Activated T-helper 1 cell treated with Interleukin-2 at 50 U/mL for 16 hours (primary cell): ENCODE data around the gene PRR23B.
"Not testable (repeated sequence)": the region's sequence is repeated elsewhere in the genome, so short reads cannot be mapped to it uniquely, and the experiment has no call there.

ENCODE experiments used
- DNase-seq: peaks from one replicate; pipeline ENCODE4 v3.0.0-alpha.2; 2020; ENCODE audit warnings: low read depth

PRR23B gene

DNA sequence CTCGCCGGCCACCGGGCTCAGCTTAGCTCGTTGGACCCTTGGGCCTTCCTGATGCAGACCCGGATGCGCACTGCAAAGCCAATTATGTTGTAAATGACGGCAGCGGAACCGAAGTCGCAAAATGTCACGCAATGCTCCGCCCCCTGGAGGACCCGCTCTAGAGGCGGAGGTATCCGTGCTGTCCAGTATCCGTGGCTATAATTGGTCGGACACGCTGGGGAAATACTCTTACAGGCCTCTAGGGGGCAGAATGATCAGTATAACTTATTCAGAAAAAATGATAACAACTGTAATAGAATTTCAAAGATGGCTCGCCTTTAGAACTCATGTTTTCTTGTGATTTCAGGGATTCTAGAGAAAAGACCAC is at the start of gene PRR23B:
Gene PRR23B (minus strand): TSS at position 59 of the 367 bp plus-strand sequence. CDS start 265 bp downstream, outside the sequence.
- DNase-seq: no peak

DNA sequence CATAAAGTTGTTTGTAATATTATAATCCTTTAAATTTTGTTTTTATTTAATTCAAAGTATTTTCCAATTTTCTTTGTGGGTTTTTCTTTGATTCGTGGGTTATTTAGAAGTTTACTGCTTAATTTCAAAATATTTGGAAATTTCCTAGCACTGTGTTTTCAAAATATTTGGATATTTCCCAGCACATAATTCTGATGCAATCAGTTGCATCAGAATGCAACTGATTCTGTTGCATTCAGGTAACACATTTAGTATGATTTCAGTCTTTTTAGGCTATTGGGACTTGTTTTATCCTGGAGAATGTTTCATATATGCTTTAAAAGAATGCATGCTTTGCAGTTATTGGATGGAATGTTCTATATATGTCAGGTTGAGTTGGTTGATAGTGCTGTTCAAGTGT is 42.2 kb upstream of the PRR23B start:
- no peak for DNase-seq

DNA sequence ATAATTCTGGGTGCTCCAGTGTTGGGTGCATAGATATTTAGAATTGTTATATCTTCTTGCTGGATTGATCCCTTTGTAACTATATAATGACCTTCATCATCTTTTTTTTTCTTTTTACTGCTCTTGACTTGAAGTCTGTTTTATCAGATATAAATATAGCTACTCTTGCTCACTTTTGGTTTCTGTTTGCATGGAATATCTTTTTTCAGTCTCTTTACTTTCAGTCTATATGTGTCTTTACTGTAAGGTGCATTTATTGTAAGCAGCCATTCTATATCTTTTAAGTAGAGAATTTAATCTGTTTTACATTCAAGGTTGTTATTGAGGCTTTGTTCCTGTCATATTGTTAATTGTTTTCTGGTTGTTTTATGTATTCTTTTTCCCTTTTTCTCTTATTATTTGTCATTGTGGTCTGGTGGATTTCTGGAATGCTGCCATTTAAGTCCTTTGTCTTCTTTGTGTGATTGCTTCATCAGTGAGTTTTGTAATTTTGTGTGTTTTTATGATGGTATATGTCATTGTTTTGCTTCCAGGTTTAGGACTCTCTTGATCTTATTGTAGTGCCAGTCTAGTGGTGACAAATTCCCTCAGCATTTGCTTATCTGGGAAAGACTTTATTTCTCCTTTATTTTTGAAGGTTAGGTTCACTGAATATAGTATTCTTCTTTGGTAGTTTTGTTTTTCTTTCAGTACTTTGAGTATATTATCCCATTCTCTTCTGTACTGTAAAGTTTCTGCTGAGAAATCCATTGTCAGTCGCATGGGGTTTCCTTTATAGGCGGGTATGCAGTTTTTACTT is 32.3 kb upstream of the PRR23B start:
- no peak for DNase-seq

DNA sequence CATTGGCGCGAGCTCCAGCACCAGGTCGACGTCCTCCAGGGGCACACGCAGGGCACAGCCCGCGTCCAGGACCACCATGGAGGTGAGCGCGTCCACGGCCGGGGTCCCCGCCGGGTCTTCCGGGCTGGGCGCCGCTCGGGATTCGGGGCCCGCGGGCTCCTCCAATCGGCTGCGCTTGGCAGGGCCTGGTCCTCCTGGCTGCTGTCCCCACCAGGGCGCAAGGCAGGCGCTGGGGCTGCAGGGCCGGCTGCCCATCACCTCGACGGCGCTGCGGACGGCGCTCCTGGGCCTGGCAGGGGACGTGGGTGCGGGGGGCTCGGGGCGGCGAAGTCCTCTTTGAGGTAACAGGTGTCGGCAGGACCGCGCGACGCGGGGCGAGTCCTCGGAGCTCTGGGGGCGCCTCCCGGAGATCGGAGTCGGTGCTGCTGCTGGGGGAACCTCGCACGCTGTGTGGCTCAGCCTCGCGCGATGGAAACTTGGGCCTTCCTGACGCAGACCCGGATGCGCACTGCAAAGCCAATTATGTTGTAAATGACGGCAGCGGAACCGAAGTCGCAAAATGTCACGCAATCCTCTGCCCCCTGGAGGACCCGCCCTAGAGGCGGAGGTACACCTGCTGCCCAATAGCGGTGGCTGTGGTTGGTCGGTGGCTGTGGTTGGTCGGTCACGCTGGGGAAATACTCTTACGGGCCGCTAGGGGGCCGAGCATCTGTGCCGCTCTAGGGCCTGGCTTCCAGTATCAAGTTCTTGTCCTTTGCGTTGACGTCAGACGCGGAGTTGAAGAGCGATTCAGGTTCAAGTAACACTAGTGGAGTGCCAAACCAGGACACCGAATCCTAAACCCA is 23.9 kb upstream of the PRR23B start, which contains the start of gene PRR23C:
Gene PRR23C (minus strand): TSS at position 527 of the 845 bp plus-strand sequence. CDS start 272 bp downstream, at position 255.
- no peak for DNase-seq

DNA sequence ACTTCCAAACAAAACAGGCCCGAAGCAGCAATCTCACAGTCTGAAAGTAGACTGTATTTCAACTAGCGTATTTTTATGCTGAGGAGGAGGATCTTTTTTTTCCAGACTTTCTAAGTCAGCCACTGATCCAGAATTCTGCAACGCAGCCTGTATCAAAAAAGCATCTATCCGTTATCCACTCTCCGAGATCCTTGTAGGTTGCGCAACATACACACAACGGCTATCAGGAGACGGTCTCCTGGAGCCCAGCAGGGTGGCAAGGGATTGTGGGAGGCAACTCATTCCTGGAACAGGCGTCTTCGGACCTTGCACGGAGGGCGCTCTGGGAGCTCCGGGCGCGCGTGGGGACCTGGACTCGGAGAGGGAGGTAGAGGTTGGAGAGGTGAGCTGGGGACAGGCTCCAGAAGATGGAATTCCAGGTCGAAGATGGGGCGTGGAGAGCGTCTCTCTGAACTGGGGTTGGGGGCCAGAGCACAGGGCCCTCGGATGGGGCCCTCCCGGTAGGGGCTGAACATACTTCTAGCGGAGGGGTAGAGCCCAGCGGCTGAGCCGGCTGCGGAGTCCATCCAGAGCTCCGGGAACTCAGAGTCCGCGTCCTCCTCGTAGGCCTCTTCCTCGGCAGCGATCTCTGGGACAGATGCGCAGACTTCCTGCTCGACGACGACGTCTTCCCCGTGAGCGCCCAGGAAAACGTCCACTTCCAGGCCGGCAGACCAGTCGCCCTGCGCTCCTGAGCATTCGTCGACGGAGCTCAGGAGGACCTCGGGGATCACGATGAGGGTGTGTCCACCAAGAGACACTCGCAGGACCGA is 23.0 kb upstream of the PRR23B start:
- no peak for DNase-seq

DNA sequence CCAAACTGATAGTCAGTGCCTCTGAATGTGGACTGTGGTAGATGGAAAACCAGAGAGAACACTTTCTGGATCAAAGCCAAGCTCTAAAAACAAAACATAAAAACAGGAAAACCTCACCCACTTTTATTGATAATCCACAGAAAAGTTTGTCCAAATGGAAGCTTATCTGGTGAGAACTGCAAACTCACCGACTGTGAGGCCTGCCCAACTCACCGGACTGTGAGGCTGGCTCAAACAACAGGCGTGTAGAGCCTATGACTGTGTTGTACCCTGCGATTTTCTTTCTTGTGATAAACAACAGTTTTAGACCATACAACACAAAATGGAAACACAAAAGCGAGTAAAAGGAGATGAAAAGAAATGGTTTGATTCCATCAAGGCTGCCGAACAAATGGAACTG is 16.8 kb upstream of the PRR23B start:
- no peak for DNase-seq

DNA sequence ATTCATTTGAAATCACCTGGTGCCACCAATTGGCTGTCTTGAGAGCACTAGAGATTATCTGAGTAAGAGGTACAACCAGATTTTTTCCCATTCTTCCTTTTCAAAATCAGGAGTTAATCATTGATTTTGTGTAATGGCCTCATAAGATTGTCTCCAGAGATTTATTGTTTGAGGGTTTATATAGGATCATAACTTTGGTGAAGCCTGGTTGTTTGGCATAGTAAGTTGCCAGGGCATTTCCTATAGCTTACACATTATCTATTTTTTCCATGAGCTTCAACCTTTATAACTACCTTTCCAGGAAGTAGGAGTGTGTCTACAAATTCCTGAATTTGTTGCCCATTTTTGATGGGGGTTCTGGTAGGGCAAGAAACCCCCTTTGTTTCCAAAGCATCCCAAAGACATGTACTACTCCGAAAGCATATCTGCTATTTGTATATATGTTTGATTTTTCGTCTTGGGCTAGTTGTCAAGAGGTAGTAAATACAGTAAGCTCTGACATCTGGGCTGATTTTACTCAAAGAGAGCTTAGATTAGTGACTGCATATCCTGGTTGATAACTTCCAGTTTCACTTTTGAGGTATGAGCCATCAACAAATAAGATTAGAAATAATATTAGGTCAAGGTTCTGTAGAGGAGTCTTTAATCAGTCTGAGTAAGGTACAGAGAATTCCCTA is 11.7 kb upstream of the PRR23B start:
- no peak for DNase-seq

DNA sequence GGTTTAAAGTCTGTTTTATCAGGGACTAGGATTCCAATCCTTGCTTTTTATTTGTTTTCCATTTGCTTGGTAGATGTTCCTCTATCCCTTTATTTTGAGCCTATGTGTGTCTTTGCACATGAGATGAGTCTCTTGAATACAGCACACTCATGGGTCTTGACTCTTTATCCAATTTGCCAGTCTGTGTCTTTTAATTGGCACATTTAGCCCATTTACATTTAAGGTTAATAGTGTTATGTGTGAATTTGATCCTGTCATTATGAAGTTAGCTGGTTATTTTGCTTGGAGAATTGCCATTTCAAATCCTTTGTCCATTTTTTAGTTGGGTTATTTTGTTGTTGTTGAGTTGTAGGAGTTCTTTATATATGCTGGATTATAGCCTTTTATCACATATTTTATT is 9.8 kb upstream of the PRR23B start:
- not testable (repeated sequence) for DNase-seq

DNA sequence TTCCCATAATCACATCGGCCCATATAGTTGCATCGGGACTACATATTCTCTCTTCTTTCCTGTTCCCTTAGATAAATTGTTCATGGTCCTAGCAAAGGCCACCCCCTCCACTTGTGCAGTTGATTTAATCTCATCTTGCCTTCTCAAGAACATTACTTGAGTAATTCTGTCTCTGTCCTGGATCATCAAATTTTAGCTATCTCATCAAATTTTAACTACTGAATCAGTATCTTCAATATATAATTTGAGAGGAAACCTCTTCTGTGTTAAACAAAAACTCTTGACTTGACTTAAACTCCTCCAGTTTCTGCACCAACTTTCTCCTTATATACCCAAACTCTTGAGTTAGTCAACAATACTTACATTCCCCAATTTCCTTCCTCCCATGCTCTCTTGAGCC is 4.2 kb upstream of the PRR23B start:
- DNase-seq: no peak

DNA sequence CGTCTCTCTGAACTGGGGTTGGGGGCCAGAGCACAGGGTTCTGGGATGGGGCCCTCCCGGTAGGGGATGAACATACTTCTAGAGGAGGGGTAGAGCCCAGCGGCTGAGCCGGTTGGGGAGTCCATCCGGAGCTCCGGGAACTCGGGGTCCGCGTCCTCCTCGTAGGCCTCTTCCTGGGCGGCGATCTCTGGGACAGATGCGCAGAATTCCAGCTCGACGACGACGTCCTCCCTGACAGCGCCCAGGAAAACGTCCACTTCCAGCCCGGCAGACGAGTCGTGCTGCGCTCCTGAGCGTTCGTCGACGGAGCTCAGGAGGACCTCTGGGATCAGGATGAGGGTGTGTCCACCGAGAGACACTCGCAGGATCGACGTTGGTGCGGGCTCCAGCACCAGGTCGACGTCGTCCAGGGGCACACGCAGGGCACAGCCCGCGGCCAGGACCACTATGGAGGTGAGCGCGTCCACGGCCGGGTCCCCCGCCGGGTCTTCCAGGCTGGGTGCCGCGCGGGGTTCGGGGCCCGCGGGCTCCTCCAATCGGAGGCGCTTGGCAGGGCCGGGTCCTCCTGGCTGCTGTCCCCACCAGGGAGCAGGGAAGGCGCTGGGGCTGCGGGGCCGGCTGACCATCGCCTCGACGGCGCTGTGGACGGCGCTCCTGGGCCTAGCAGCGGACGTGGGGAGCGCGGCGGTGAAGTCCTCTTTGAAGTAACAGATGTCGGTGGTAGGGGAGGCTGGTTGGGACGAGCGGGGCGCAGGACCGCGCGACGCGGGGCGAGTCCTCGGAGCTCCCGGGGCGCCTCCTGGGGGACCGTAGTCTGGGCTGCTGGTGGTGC is 474 bp downstream of the PRR23B start:
- DNase-seq: no peak

DNA sequence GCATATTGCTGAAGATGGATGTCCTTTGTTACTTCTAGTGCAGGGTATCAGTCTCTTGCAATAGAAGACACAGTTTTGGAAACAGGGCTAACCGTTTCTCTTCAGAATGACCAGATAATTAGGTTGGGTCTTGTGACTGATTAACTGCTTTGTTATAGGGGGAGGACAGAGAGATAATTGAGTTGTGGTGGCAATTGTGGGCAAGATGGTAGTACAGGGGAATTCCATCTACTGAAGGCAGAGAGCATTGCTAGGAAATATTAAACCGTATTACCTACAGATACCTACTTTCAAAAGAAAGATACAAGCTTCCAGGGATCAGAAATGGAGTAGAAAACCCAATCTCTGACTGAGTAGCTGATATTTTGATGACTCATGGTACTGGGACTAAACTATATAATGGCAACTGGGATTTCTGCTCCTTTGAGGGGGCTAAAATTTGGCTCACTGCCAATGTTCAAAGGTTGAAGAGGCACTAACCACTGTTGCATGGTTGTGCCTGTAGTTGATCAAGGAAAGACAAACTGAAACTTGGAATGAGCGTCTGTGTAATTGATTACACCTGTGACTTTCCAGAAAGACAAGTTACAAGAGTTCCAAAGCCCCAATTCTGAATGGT is 4.2 kb downstream of the PRR23B start:
- DNase-seq: no peak

DNA sequence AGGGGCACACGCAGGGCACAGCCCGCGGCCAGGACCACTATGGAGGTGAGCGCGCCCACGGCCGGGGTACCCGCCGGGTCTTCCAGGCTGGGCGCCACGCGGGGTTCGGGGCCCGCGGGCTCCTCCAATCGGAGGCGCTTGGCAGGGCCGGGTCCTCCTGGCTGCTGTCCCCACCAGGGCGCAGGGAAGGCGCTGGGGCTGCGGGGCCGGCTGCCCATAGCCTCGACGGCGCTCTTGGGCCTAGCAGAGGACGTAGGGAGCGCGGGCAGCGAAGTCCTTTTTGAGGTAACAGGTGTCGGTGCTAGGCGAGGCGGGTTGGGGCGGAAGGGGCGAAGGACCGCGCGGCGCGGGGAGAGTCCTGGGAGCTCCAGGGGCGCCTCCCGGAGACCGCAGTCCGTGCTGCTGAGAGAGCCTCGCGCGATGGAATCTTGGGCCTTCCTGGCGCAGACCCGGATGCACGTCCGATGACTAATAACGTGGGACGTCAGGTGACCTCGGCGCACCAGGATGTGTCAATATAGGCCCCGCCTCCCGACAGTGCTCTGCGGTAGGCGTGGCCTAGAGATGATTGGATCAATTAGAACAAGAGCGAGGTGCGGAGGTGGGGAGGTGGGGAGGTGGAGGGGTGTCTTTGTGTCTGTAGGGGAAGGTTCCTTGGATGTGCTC is 14.5 kb downstream of the PRR23B start, which contains the start of gene PRR23A:
Gene PRR23A (minus strand): TSS at position 218 of the 666 bp plus-strand sequence. CDS start 0 bp downstream, at position 218.
- DNase-seq: no peak

DNA sequence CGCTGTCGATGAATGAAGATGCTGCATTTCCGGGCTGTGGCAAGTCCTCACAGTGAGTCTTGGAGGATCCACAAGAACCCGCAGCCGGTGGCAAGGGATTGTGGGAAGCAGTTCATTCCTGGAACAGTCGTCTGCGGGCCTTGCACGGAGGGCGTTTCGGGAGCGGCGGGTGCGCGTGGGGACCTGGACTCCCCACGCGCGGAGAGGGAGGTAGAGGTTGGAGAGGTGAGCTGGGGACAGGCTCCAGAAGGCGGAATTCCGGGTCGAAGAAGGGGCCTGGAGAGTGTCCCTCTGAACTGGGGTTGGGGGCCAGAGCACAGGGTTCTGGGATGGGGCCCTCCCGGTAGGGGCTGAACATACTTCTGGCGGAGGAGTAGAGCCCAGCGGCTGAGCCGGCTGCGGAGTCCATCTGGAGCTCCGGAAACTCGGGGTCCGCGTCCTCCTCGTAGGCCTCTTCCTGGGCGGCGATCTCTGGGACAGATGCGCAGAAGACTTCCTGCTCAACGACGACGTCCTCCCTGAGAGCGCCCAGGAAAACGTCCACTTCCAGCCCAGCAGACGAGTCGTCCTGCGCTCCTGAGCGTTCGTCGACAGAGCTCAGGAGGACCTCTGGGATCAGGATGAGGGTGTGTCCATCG is 15.3 kb downstream of the PRR23B start:
- DNase-seq: no peak

DNA sequence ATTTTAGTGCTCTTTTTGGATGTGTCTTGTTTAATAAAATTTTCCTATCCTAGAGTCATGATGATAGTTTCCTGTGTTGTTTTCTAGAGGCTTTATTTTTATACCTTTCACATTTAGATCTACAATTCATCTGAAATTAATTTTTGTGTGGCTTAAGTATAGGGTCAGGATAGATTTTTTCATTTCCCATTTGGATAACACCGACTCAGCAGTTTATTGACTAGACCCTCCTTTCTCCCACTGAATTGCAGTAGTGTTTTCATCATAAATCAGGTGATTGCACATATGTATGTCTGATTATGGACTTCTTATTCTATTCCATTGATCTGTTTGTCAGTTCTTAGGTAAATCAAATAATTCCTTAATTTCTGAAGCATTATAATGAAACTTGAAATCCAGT is 25.0 kb downstream of the PRR23B start:
- DNase-seq: no peak

DNA sequence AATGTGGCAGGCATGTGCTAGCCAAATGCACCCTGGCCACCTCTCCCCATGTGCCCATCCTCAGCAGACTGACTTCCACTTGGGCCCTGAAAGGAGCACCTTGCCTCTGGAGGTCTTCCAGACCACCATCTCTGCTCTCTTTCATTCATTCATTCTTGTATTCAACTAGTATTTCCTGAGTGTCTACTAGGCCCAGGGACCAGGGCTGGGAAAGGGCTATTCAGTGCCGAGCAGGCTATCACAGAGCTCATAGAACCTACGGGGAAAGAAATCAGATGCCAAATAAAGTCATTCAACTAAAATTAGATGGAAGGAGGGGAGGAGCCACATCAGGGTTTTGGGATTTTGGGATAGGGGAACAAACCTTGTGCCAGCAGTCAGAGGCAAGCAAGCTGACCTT is 33.5 kb downstream of the PRR23B start:
- DNase-seq: no peak

DNA sequence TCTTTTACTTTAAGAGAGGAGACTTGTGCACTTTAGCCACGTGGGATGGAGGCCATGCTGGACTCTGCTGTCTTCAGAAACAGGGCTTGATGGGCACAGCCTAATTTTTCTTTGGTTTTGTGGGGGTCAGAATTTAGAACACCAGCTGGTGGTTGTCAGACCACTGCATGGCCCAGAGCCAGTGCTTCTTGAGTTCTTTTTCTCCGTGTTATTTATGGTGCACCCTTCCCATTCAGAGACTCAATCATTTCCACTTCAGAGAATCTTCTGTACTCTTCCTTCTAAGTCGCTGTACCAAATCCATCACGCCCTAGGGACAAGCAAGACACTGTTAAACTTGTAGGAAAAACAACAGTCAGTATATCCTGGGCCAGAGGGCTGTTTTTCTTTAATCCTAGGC is 34.8 kb downstream of the PRR23B start:
- no peak for DNase-seq

DNA sequence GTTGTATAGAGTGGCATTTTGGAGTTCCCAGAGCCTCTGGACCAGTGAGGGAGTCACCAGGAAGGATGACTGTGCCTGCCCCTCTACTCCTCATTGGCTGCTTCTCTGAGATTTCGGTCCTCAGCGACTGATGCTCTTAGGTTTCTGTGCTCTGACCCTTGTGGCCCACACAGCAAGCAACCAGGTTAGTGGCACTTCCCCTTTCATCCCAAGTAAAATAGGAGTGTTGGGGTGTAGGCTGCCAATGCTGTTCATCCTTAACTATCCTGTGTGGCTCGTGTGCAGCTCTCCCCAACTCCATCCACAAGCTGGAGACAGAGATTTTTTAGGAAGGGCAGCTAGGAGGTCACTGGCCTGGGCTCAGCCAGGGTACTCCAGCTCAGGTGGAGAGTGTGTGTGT is 35.9 kb downstream of the PRR23B start:
- DNase-seq: no peak

DNA sequence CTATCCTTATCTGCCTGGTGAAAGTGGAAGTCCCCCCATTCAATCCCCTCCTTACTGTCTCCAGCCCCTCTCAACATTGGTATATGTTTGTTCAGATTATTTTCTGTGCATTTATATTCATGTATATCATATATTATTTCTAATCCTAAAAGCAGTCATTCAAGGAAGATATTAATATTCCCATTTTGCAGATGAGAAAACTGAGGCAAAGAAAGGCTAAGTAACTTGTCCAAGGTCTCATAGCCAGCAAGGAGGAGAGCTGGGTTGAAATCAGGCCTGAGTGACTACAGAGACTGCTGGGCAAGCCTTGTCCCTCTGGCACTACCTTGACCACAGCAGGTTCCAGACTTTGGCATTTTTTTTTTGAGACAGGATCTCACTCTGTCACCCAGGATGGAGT is 44.7 kb downstream of the PRR23B start:
- no peak for DNase-seq

DNA sequence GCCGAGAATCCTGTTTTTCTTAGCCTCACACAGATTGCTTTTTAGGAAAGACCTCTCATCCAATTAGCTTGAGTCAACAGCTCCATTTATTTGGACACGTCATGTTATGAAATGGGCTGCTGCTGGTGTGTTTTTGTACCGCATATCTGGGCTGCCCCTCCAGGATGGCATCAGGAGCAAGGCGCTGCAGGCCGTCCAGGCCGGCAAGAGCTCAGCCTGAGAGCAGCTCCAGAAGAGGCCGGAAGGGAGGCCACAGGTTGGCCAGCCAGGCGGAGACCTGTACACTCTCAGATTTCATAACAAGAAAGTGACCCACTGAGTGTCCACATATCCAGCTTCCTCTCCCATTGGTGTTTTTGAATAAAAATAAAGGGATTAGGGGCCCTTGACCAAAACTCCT is 45.4 kb downstream of the PRR23B start:
- no peak for DNase-seq
